Subcutaneous adipose tissue (tissue), 4 donors: Measurements from ENCODE around the gene THBS3. TPM values are rescaled to one million over a fixed set of nuclear protein-coding genes. Genes with fewer than 3 reads are reported as not detected.

Experiments used
- CTCF ChIP-seq: fragments of 450-650 bp; IDR thresholded peaks from one replicate; pipeline ENCODE4 v1.5.1; 2016; ENCODE audit warnings: low read depth, mild to moderate bottlenecking, control low read depth, antibody characterized with exemption, moderate library complexity
- small RNA-seq: library from RNA; depleted of rRNA; stranded (forward); fragments of <200 nt; gene quantifications from one replicate; pipeline ENCODE3, GENCODE V24; 2016
- total RNA-seq, 4 donors: library from RNA; depleted of rRNA; stranded (reverse); fragments of >200 nt; gene quantifications; one replicate each; pipeline ENCODE4 v1.1.0, GENCODE V29; 2016

The THBS3 gene
- total RNA-seq, 4 donors from 2014 or later, result 8.8 to 21.1 (median 15.6) TPM

DNA sequence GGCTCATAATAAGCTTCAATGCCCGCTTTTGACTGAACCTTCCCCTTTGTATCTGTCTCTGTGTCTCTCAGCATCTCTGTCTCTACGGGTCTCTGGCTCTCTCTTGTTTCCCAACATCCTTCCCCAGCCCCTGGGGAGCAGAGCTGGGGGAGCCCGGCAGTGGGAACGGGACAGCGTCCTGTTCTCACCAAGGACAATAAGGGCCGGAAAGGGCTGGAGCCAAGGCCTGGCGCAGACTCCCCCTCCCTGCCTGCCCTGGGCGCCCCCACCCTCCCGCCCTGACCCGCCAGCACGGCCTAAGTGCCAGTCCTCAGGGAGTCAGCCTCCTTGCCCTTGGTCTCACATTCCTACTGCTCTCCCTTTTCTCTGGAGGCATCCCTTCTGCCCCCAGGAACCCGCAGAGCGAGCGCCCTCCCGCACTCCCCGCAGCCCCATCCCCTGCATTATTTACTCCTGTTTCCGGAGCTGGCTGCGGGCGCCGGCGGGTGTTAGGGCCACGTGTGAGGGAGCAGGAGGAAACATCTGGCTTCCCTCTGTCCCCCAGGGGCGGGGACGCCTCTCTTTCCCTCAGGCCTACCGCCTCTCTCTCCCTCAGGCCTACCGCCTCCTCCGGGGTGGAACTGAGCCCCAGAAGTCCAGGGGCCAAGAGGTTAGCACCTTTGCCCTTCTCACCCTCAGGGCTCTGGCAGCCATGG is 41.1 kb downstream of the THBS3 start:
- TF ChIP-seq CTCF, result no peak

GRCh38 chr1:155166051-155166470 is 41.6 kb downstream of the THBS3 start:
- no peak for TF ChIP-seq CTCF

- no peak for TF ChIP-seq CTCF
Measured at GRCh38 chr1:155160128-155160527, 47.6 kb downstream of the THBS3 start.

DNA sequence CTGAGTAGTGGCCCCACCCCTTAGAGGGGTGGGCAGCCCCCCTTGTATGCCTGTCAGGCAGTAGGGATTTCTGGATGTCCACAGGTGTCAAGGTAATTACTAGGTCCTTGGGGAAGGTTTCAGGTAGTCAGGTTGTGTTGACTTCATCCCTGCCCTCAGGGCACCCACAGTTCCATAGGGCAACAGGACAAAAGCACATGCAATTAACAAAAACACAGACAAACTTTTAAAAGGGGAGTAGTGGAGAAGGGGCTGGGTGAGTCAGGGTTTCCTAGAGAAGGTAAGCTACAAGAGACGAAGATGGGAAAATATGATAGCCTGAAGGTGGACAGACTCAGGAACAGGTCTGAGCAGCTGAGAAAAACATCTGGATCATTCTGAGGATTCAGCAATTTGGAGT is 48.7 kb downstream of the THBS3 start:
- no peak for TF ChIP-seq CTCF

Small RNA genes lying within 50 kb of the gene (small RNA-seq; reads per million reads assigned to genes)
- not detected for gene HMGN2P18

Other genes starting within 250 kb of the THBS3 start
- gene PYGO2, start 246.1 kb downstream of the THBS3 start, total RNA-seq, result 10 to 100 TPM; 13.4 to 23.9 (median 14.8) TPM
- gene SHC1, start 237.2 kb downstream of the THBS3 start, total RNA-seq, result 100 to 1,000 TPM in 2 of 4 donors, 10 to 100 TPM in 2; 87.1 to 171 (median 102) TPM
- gene CKS1B, start 233.2 kb downstream of the THBS3 start, total RNA-seq, result 10 to 100 TPM; 40.3 to 77.4 (median 51.2) TPM
- 10 to 100 TPM; 23.5 to 25.9 (median 24.7) TPM for gene FLAD1, start 224.6 kb downstream of the THBS3 start, total RNA-seq
- gene LENEP, start 214.3 kb downstream of the THBS3 start, total RNA-seq, result not detected
- gene ZBTB7B, start 205.1 kb downstream of the THBS3 start, total RNA-seq, result 10 to 100 TPM; 23.5 to 74.0 (median 30.8) TPM
- gene DCST2, start 174.1 kb downstream of the THBS3 start, total RNA-seq, result 1 to 10 TPM in 2 of 4 donors, under 1 TPM in 1, not detected in 1; 0.34 to 3.7 (median 2.6) TPM
- not detected for gene DCST1, start 174.1 kb downstream of the THBS3 start, total RNA-seq
- gene ADAM15, start 156.6 kb downstream of the THBS3 start, total RNA-seq, result 100 to 1,000 TPM in 2 of 4 donors, 10 to 100 TPM in 2; 61.4 to 189 (median 87.5) TPM
- gene EFNA4, start 144.2 kb downstream of the THBS3 start, total RNA-seq, result 1 to 10 TPM; 2.8 to 5.3 (median 3.7) TPM
- gene EFNA3, start 129.1 kb downstream of the THBS3 start, total RNA-seq, result 1 to 10 TPM in 2 of 4 donors, under 1 TPM in 1, not detected in 1; 0.44 to 3.7 (median 1.7) TPM
- gene EFNA1, start 80.0 kb downstream of the THBS3 start, total RNA-seq, result 10 to 100 TPM; 12.4 to 32.6 (median 16.8) TPM
- gene SLC50A1, start 72.0 kb downstream of the THBS3 start, total RNA-seq, result 10 to 100 TPM; 21.2 to 34.2 (median 23.7) TPM
- 100 to 1,000 TPM in 1 of 4 donors, 10 to 100 TPM in 3; 61.4 to 120 (median 71.2) TPM for gene DPM3, start 67.4 kb downstream of the THBS3 start, total RNA-seq
- 100 to 1,000 TPM in 1 of 4 donors, 10 to 100 TPM in 3; 65.0 to 155 (median 81.9) TPM for gene KRTCAP2, start 34.6 kb downstream of the THBS3 start, total RNA-seq
- gene TRIM46, start 34.0 kb downstream of the THBS3 start, total RNA-seq, result under 1 TPM in 3 of 4 donors, not detected in 1; 0.51 to 0.75 (median 0.66) TPM
- gene MTX1, start 798 bp upstream of the THBS3 start, total RNA-seq, result 10 to 100 TPM; 35.5 to 46.9 (median 40.8) TPM
- gene ENTREP3, start 47.6 kb upstream of the THBS3 start, total RNA-seq, result 10 to 100 TPM in 3 of 4 donors, 1 to 10 TPM in 1; 5.4 to 20.3 (median 14.2) TPM
- gene SCAMP3, start 54.5 kb upstream of the THBS3 start, total RNA-seq, result 10 to 100 TPM; 39.0 to 66.1 (median 44.8) TPM
- gene CLK2, start 65.6 kb upstream of the THBS3 start, total RNA-seq, result 10 to 100 TPM; 23.5 to 36.7 (median 26.3) TPM
- 1 to 10 TPM in 3 of 4 donors, under 1 TPM in 1; 0.75 to 1.8 (median 1.1) TPM for gene HCN3, start 69.6 kb upstream of the THBS3 start, total RNA-seq
- not detected for gene PKLR, start 93.5 kb upstream of the THBS3 start, total RNA-seq
- gene FDPS, start 101.0 kb upstream of the THBS3 start, total RNA-seq, result 100 to 1,000 TPM in 1 of 4 donors, 10 to 100 TPM in 3; 54.0 to 105 (median 81.6) TPM
- 10 to 100 TPM in 3 of 4 donors, 1 to 10 TPM in 1; 4.6 to 14.4 (median 12.1) TPM for gene RUSC1, start 113.0 kb upstream of the THBS3 start, total RNA-seq